Thymus (tissue), 11 donors: ENCODE data around the gene UBAP1. TPM values are rescaled to one million over a fixed set of nuclear protein-coding genes. Genes with fewer than 3 reads are reported as not detected.
A peak's percentile ranks its signal among the peaks of the same experiment; 100 is the strongest.

Source experiments
- DNase-seq, 9 donors: peaks; one replicate each; pipeline ENCODE4 v3.0.0-alpha.2; 2013; ENCODE audit warnings: low spot score in 9 of 9, low read depth in 6 of 9, missing footprints in 1 of 9
- H3K27ac ChIP-seq, 2 donors: one replicate each; pipeline ENCODE4 v1.5.1; 2013; ENCODE audit warnings: control low read depth in 1 of 2, low read depth in 1 of 2, low read length in 1 of 2, mild to moderate bottlenecking in 1 of 2, moderate library complexity in 1 of 2
- H3K27me3 ChIP-seq, 2 donors: one replicate each; pipeline ENCODE4 v1.5.1; 2013; ENCODE audit warnings: low read length in 1 of 2; ENCODE audit not compliant: control insufficient read depth in 2 of 2, insufficient read depth in 1 of 2
- H3K36me3 ChIP-seq, 2 donors: one replicate each; pipeline ENCODE4 v1.5.1; 2013; ENCODE audit warnings: low read length in 1 of 2, mild to moderate bottlenecking in 1 of 2, moderate library complexity in 1 of 2; ENCODE audit not compliant: control insufficient read depth in 2 of 2, insufficient read depth in 2 of 2
- H3K4me1 ChIP-seq, 2 donors: one replicate each; pipeline ENCODE4 v1.5.1; 2013; ENCODE audit warnings: low read length in 2 of 2; ENCODE audit not compliant: control insufficient read depth in 2 of 2, insufficient read depth in 2 of 2
- H3K4me3 ChIP-seq, 2 donors: one replicate each; pipeline ENCODE4 v1.5.1; 2013; ENCODE audit warnings: low read length in 2 of 2, control low read depth in 1 of 2, mild to moderate bottlenecking in 1 of 2
- H3K9me3 ChIP-seq, 2 donors: one replicate each; pipeline ENCODE4 v1.5.1; 2013; ENCODE audit warnings: low read length in 1 of 2, mild to moderate bottlenecking in 1 of 2; ENCODE audit not compliant: control insufficient read depth in 2 of 2, insufficient read depth in 1 of 2
- WGBS: extraction: QIAGEN DNeasy Blood & Tissue Kit; methylation state at CpG from one replicate; pipeline ENCODE4 v1.1.7; 2013; 5-methylcytosine and 5-hydroxymethylcytosine counted together
- polyA plus RNA-seq: library from polyadenylated mRNA; stranded (reverse); fragments of 200-250 nt; gene quantifications from one replicate; pipeline ENCODE4 v1.2.3, GENCODE V29; 2013
- total RNA-seq: library from RNA; stranded (reverse); fragments of 120-200 nt; gene quantifications from one replicate; pipeline ENCODE4 v1.2.4, GENCODE V29; 2013
- donor health status: healthy.

The UBAP1 gene
- total and polyA plus RNA-seq, 2 donors, result 19.3 to 40.1 TPM

DNA sequence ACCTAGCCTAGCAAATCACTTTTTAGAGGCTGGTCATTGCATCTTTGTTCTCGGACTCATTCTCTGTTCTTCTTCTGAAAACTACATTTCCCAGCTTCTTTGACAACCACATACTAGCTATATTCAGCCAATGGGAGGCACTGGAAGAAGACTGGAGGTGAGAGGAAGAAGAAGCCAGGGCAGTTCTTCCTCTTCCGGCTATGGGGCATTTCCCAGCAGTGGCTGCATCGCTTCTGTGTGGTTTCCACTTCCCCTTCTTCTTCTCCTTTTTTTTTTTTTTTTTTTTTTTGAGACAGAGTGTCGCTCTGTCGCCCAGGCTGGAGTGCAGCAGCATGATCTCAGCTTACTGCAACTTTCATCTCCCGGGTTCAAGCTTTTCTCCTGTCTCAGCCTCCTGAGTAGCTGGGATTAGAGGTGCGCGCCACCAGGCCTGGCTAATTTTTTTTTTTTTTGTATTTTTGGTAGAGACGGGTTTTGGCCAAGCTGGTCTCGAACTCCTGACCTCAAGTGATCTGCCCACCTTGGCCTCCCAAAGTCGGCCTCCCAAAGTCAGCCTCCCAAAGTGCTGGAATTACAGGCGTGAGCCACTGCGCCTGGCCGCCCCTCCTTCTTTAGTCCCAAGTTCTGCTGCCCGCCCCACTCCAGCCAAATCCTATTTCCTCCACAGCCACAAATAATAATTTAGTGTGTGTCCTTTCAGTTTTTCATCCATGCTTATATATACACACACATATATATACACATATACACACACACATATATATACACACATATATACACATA lies 6.9 kb upstream of the UBAP1 start:
- no peaks in the 10 kb centered on the region for H3K36me3 ChIP-seq
- no peak overlapping the region for H3K4me3 ChIP-seq
- WGBS, result 65% methylated on average over 15 of the region's 15 CpGs
- no peaks in the 10 kb centered on the region for H3K9me3 ChIP-seq
- H3K27ac ChIP-seq, result no peak overlapping the region
- no peaks in the 10 kb centered on the region for H3K27me3 ChIP-seq
- peak in 6 of 9 donors; percentile 24 to 75 (median 50) for DNase-seq
- peaks cover 0 to 4% of the 10 kb centered on the region in 2 donors for H3K4me1 ChIP-seq

DNA sequence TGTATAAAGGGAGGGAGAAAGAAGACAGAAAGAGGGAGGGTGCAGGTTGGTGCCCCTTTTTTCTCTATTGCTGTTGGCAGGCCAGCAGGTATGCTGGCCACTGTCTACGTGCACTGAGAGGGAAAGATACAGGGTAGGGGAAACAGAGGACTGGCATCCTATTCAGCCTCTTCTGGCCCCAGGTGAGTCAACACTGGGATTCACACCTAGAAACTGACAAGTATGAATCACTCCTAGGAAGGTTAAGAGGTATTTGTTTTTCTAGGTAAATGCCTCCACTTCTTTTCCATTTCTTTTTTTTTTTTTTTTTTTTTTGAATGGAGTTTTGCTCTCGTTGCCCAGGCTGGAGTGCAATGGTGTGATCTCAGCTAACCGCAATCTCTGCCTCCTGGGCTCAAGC lies 2.8 kb upstream of the UBAP1 start:
- Histone ChIP-seq H3K27me3 (no peaks in the 10 kb centered on the region), H3K4me3 (no peak overlapping the region), H3K4me1 (peaks cover 3 to 18% of the 10 kb centered on the region in 2 donors), H3K36me3 (no peaks in the 10 kb centered on the region), H3K27ac (no peak overlapping the region), H3K9me3 (no peaks in the 10 kb centered on the region)
- DNase-seq, result no peak
- 83% methylated on average over 3 of the region's 3 CpGs for WGBS

DNA sequence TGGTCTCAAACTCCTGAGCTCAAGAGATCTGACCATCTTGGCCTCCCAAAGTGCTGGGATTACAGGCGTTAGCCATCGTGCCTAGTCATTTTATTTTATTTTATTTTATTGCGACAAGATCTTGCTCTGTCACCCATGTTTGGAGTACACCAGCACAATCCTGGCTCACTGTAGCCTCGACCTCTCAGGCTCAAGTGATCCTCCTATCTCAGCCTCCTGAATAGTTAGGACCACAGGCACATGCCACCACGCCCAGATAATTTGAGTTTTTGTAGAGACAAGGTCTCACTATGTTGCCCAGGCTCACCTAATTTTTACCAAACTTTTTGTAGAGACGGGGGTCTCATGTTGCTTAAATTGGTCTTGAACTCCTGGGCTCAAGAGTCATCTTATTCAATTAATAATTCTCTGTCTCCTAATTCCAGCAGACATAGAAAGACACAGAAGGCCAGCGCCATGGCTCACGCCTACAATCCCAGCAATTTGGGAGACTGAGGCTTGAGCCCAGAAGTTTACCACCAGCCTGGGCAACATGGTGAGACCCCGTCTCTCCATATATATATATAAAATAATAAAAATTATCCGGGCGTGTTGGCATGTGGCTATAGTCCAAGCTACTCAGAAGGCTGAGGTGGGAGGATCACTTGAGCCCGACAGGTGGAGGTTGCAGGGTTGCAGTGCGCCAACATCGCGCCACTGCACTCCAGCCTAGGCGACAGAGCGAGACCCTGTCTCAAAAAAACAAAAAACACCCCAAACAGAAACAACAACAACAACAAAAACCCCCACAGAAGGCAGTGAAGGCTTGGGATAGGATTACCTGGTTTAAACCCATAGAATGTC lies 1.0 kb upstream of the UBAP1 start:
- Histone ChIP-seq H3K27ac (peak overlapping the region in 1 of 2 donors; percentile 87), H3K9me3 (no peaks in the 10 kb centered on the region), H3K36me3 (no peaks in the 10 kb centered on the region), H3K27me3 (no peaks in the 10 kb centered on the region), H3K4me3 (peak overlapping the region; percentile 73 to 80), H3K4me1 (peaks cover 3 to 14% of the 10 kb centered on the region in 2 donors)
- no peak for DNase-seq
- 70% methylated on average over 17 of the region's 17 CpGs for WGBS

DNA sequence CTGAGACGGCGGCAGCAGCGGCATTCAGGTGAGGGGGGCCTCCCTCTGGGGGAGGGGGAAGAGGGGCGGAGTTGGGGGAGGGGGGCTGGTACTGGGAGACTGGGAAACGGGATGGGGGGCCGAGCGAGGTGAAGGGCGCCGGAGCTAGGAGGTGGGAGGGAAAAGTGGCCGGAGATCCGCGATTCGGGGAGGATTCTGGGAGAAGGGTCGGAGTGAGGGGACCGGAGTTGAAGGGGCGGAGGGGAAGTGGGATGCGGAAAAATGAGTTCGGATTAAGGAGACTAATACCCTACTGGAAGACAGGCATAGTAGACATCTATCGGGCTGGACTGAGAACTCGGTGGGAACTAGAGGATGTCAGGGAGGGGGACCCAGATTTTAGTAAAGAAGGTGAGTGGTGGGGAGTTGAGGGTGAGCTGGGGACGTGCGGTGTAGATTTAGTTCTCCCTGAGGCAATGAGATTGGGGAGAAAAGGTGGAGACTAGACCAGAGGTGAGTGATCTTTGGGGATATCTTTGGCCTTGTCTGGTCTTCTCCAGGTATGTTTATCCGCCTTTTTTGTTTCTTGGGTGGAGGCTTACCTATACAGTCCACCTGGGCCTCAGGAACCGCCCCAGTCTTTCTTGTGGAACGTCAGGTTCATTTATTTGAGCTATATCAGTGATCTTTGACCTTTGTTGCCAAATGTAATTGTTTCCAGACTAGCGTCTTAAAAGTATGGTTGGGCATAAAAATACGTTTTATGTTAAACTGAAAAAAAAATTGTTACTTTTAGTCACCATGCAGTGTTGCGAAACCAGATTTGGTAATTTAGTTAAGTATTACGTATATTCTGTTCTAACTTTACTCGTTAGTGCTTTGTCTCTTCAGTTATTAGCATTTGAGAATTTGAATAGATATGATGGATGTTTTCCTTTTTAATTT lies 632 bp downstream of the UBAP1 start:
- Histone ChIP-seq H3K4me1 (peaks cover 3 to 14% of the 10 kb centered on the region in 2 donors), H3K9me3 (no peaks in the 10 kb centered on the region), H3K27ac (peak overlapping the region; percentile 87 to 94), H3K4me3 (peak overlapping the region; percentile 73 to 80), H3K36me3 (no peaks in the 10 kb centered on the region), H3K27me3 (no peaks in the 10 kb centered on the region)
- peak in 5 of 9 donors; percentile 7 to 45 (median 23) for DNase-seq
- WGBS, result 11% methylated on average over 30 of the region's 30 CpGs

DNA sequence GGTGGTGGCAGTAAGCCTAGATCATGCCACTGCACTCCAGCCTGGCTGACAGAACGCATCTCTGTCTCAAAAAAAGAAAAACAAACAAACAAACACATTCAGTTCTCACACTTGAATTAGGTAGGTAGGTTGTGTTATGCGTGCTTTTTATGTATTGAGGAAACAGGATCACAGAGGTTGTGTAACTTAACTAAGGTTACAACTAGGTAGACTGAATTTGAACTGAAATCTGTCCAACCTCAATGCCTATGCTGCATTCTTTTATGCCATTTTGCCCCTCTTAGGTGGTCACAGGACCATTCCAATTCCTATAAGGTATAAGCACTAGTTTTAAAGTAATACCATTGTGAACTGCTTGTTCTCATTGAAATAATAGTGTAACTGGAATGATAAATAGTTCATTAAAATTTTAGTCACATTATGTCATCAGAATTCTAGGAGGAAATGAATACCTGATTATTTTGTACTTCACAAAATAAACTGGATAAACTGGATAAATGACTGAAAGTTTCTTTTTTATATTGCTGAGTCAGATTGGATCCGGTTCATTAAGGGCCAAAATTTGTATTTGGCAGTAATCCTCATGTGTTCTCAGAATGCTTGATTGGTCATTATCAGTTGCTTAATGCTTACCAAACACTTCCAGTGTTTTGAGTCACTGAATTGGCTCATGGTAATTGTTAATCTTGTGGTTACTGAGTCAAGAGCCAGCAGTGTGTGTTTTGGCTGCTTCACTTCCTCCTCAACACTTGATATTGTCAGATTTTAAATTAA lies 7.1 kb downstream of the UBAP1 start:
- peaks cover 5% of the 10 kb centered on the region in 2 donors for H3K36me3 ChIP-seq
- H3K27me3 ChIP-seq, result no peaks in the 10 kb centered on the region
- H3K27ac ChIP-seq, result peak overlapping the region in 1 of 2 donors; percentile 53
- peaks cover 0 to 4% of the 10 kb centered on the region in 2 donors for H3K9me3 ChIP-seq
- DNase-seq, result peak in 1 of 9 donors; percentile 28
- WGBS, result 68% methylated on average over 3 of the region's 3 CpGs
- no peaks in the 10 kb centered on the region for H3K4me1 ChIP-seq
- H3K4me3 ChIP-seq, result no peak overlapping the region

DNA sequence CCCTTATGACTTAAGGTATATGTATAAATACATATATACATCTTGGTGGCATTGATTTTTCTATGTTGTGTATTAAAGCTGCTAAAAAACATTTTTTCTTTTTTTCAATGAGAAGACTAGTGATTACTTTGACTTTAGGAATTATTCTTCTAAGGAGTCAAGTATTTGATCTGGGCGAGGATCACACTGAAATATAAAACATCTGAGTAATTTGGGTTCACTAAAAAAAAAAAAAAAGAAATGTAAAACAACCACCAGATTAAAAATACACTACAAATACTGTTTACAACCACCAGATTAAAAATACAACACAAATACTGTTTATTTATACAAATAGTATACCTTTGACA lies 9.0 kb downstream of the UBAP1 start:
- H3K27me3 ChIP-seq, result no peaks in the 10 kb centered on the region
- peaks cover 0 to 1% of the 10 kb centered on the region in 2 donors for H3K4me1 ChIP-seq
- no peak for DNase-seq
- peaks cover 0 to 4% of the 10 kb centered on the region in 2 donors for H3K9me3 ChIP-seq
- H3K4me3 ChIP-seq, result no peak overlapping the region
- peaks cover 5% of the 10 kb centered on the region in 2 donors for H3K36me3 ChIP-seq
- 98% methylated on average over 1 of the region's 1 CpG for whole genome bisulfite sequencing
- no peak overlapping the region for H3K27ac ChIP-seq

DNA sequence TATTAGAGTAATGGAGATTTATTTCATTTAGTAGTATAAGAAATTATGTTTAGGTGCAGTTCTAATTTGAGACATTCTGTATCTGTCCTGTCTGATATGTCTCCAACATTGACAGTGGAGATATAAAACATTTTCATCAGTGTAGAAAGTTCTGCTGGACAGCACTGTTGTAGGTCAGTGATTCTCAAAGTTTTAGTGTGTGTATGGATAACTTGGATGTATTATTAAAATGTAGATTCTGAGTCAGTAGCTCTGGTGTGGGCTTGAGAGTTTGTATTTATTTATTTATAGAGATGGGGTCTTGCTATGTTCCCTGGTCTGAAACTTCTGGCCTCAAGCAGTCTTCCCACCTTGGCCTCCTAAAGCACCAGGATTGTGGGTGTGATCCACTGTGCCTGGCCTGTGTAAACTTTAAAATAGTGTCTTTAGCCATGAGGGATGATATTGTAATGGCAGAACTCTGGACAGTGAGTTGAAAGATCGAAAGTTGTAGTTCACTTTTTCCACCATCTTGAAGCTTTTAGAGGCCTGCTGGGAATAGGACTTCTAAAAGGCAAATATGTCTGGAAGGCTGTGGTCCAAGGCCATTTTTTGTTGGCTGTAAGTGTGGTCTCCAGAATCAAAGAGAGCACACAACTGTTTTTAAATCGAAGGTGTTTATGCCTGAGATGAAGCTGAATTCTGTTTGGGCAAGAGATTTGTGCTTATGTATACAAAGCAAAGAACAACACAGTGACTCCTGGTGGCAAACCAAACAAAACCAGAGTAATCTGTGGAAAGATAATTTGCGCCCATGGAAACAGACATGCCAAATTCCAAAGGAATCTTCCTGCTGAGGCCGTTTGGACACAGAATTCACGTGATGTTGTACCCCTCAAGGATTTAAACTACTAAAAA lies 12.4 kb downstream of the UBAP1 start:
- peaks cover 0 to under 1% of the 10 kb centered on the region in 2 donors for H3K36me3 ChIP-seq
- H3K4me3 ChIP-seq, result no peak overlapping the region
- no peak overlapping the region for H3K27ac ChIP-seq
- 94% methylated on average over 5 of the region's 5 CpGs for WGBS
- H3K27me3 ChIP-seq, result no peaks in the 10 kb centered on the region
- H3K4me1 ChIP-seq, result peaks cover 5 to 7% of the 10 kb centered on the region in 2 donors
- no peaks in the 10 kb centered on the region for H3K9me3 ChIP-seq
- no peak for DNase-seq
